ENCODE results near the gene TEAD3.
"Not testable (repeated sequence)": the region's sequence is repeated elsewhere in the genome, so short reads cannot be mapped to it uniquely, and the experiment has no call there.

TEAD3 gene

GRCh38 chr6:35519313-35520015, 22.6 kb upstream of the TEAD3 start:
- H3K9me3 Mint-ChIP-seq = no peaks in the 10 kb centered on the region
- H3K27ac Mint-ChIP-seq = no peak overlapping the region
- H3K36me3 Mint-ChIP-seq (ENCODE audit: low read depth) = no peaks in the 10 kb centered on the region
- no peak overlapping the region for H3K4me3 Mint-ChIP-seq
- peaks cover 12% of the 10 kb centered on the region for H3K4me1 Mint-ChIP-seq (ENCODE audit: low read depth)
- peaks cover 6% of the 10 kb centered on the region for H3K27me3 Mint-ChIP-seq (ENCODE audit: low read depth)

- H3K27ac Mint-ChIP-seq = no peak overlapping the region
- H3K4me3 Mint-ChIP-seq = no peak overlapping the region
- no peaks in the 10 kb centered on the region for H3K9me3 Mint-ChIP-seq
- no peaks in the 10 kb centered on the region for H3K36me3 Mint-ChIP-seq (ENCODE audit: low read depth)
- peaks cover 11% of the 10 kb centered on the region for H3K27me3 Mint-ChIP-seq (ENCODE audit: low read depth)
- peaks cover 9% of the 10 kb centered on the region for H3K4me1 Mint-ChIP-seq (ENCODE audit: low read depth)
Observed at GRCh38 chr6:35518566-35519312, 21.9 kb upstream of the TEAD3 start.

- peaks cover 12% of the 10 kb centered on the region for H3K27me3 Mint-ChIP-seq (ENCODE audit: low read depth)
- not testable (repeated sequence) for H3K27ac Mint-ChIP-seq; H3K4me1 Mint-ChIP-seq (ENCODE audit: low read depth); H3K4me3 Mint-ChIP-seq; H3K9me3 Mint-ChIP-seq; H3K36me3 Mint-ChIP-seq (ENCODE audit: low read depth)
Observed at GRCh38 chr6:35517978-35518377, 21.1 kb upstream of the TEAD3 start.

- H3K36me3 Mint-ChIP-seq (ENCODE audit: low read depth) = no peaks in the 10 kb centered on the region
Observed at GRCh38 chr6:35516712-35517111, 19.8 kb upstream of the TEAD3 start.

GRCh38 chr6:35515939-35516338, 19.1 kb upstream of the TEAD3 start:
- H3K4me3 Mint-ChIP-seq; H3K4me1 Mint-ChIP-seq (ENCODE audit: low read depth); H3K36me3 Mint-ChIP-seq (ENCODE audit: low read depth); H3K9me3 Mint-ChIP-seq; H3K27ac Mint-ChIP-seq: not testable (repeated sequence)
- peaks cover 21% of the 10 kb centered on the region for H3K27me3 Mint-ChIP-seq (ENCODE audit: low read depth)

More at GRCh38 chr6:35516712-35517111, 19.8 kb upstream of the TEAD3 start:
- no peaks in the 10 kb centered on the region for H3K9me3 Mint-ChIP-seq
- H3K4me1 Mint-ChIP-seq (ENCODE audit: low read depth) = no peaks in the 10 kb centered on the region
- H3K27me3 Mint-ChIP-seq (ENCODE audit: low read depth) = peaks cover 16% of the 10 kb centered on the region
- no peak overlapping the region for H3K27ac Mint-ChIP-seq
- H3K4me3 Mint-ChIP-seq = no peak overlapping the region

- Mint-ChIP-seq H3K27me3 (ENCODE audit: low read depth) (peaks cover 34% of the 10 kb centered on the region), H3K9me3 (no peaks in the 10 kb centered on the region), H3K27ac (no peak overlapping the region)
Observed at GRCh38 chr6:35514587-35514986, 17.7 kb upstream of the TEAD3 start.

GRCh38 chr6:35512740-35513139, 15.9 kb upstream of the TEAD3 start, which contains the start of gene TULP1:
Gene TULP1 (minus strand): TSS chr6:35512896. CDS start chr6:35512858, 38 bp downstream.
- Mint-ChIP-seq H3K27me3 (ENCODE audit: low read depth) (peaks cover 45% of the 10 kb centered on the region), H3K4me3 (no peak within 1 kb of the TSS), H3K27ac (no peak within 1 kb of the TSS), H3K9me3 (no peaks in the 10 kb centered on the region), H3K4me1 (ENCODE audit: low read depth) (no peaks in the 10 kb centered on the region), H3K36me3 (ENCODE audit: low read depth) (no peaks in the 10 kb centered on the region)

More at GRCh38 chr6:35514587-35514986, 17.7 kb upstream of the TEAD3 start:
- no peaks in the 10 kb centered on the region for H3K4me1 Mint-ChIP-seq (ENCODE audit: low read depth)
- H3K36me3 Mint-ChIP-seq (ENCODE audit: low read depth) = no peaks in the 10 kb centered on the region
- H3K4me3 Mint-ChIP-seq = no peak overlapping the region

- no peaks in the 10 kb centered on the region for H3K9me3 Mint-ChIP-seq
- H3K4me3 Mint-ChIP-seq = no peak overlapping the region
- H3K4me1 Mint-ChIP-seq (ENCODE audit: low read depth) = no peaks in the 10 kb centered on the region
- H3K36me3 Mint-ChIP-seq (ENCODE audit: low read depth) = no peaks in the 10 kb centered on the region
- H3K27me3 Mint-ChIP-seq (ENCODE audit: low read depth) = peaks cover 50% of the 10 kb centered on the region
- H3K27ac Mint-ChIP-seq = no peak overlapping the region
Observed at GRCh38 chr6:35512006-35512405, 15.1 kb upstream of the TEAD3 start.

- Mint-ChIP-seq H3K36me3 (ENCODE audit: low read depth) (no peaks in the 10 kb centered on the region), H3K27ac (no peak overlapping the region), H3K4me3 (no peak overlapping the region), H3K27me3 (ENCODE audit: low read depth) (peaks cover 53% of the 10 kb centered on the region), H3K9me3 (no peaks in the 10 kb centered on the region), H3K4me1 (ENCODE audit: low read depth) (no peaks in the 10 kb centered on the region)
Observed at GRCh38 chr6:35511562-35511941, 14.7 kb upstream of the TEAD3 start.

- H3K27me3 Mint-ChIP-seq (ENCODE audit: low read depth) = peaks cover 55% of the 10 kb centered on the region
Observed at GRCh38 chr6:35510916-35511561, 14.2 kb upstream of the TEAD3 start.

GRCh38 chr6:35508542-35508941, 11.7 kb upstream of the TEAD3 start:
- peaks cover 52% of the 10 kb centered on the region for H3K27me3 Mint-ChIP-seq (ENCODE audit: low read depth)
- H3K36me3 Mint-ChIP-seq (ENCODE audit: low read depth) = no peaks in the 10 kb centered on the region
- H3K27ac Mint-ChIP-seq = no peak overlapping the region
- H3K4me1 Mint-ChIP-seq (ENCODE audit: low read depth) = no peaks in the 10 kb centered on the region
- H3K4me3 Mint-ChIP-seq = no peak overlapping the region
- H3K9me3 Mint-ChIP-seq = no peaks in the 10 kb centered on the region

More at GRCh38 chr6:35510916-35511561, 14.2 kb upstream of the TEAD3 start:
- Mint-ChIP-seq H3K9me3 (no peaks in the 10 kb centered on the region), H3K4me3 (no peak overlapping the region), H3K4me1 (ENCODE audit: low read depth) (no peaks in the 10 kb centered on the region), H3K36me3 (ENCODE audit: low read depth) (no peaks in the 10 kb centered on the region), H3K27ac (no peak overlapping the region)

- H3K4me1 Mint-ChIP-seq (ENCODE audit: low read depth) = no peaks in the 10 kb centered on the region
- H3K36me3 Mint-ChIP-seq (ENCODE audit: low read depth) = no peaks in the 10 kb centered on the region
- H3K4me3 Mint-ChIP-seq = no peak overlapping the region
- H3K27me3 Mint-ChIP-seq (ENCODE audit: low read depth) = peaks cover 51% of the 10 kb centered on the region
- H3K27ac Mint-ChIP-seq = no peak overlapping the region
- H3K9me3 Mint-ChIP-seq = no peaks in the 10 kb centered on the region
Observed at GRCh38 chr6:35508027-35508426, 11.1 kb upstream of the TEAD3 start.

- Mint-ChIP-seq H3K4me1 (ENCODE audit: low read depth) (no peaks in the 10 kb centered on the region), H3K27ac (no peak overlapping the region), H3K9me3 (no peaks in the 10 kb centered on the region), H3K27me3 (ENCODE audit: low read depth) (peaks cover 47% of the 10 kb centered on the region), H3K36me3 (ENCODE audit: low read depth) (no peaks in the 10 kb centered on the region), H3K4me3 (no peak overlapping the region)
Observed at GRCh38 chr6:35507221-35507620, 10.3 kb upstream of the TEAD3 start.

GRCh38 chr6:35506536-35506935, 9.7 kb upstream of the TEAD3 start:
- no peak overlapping the region for H3K4me3 Mint-ChIP-seq
- peaks cover 51% of the 10 kb centered on the region for H3K27me3 Mint-ChIP-seq (ENCODE audit: low read depth)
- no peaks in the 10 kb centered on the region for H3K9me3 Mint-ChIP-seq
- no peaks in the 10 kb centered on the region for H3K4me1 Mint-ChIP-seq (ENCODE audit: low read depth)
- H3K36me3 Mint-ChIP-seq (ENCODE audit: low read depth) = no peaks in the 10 kb centered on the region
- no peak overlapping the region for H3K27ac Mint-ChIP-seq

GRCh38 chr6:35505999-35506412, 9.1 kb upstream of the TEAD3 start:
- Mint-ChIP-seq H3K27me3 (ENCODE audit: low read depth) (peaks cover 49% of the 10 kb centered on the region), H3K9me3 (no peaks in the 10 kb centered on the region)

More at GRCh38 chr6:35505999-35506412, 9.1 kb upstream of the TEAD3 start:
- Mint-ChIP-seq H3K4me3 (no peak overlapping the region), H3K27ac (no peak overlapping the region), H3K4me1 (ENCODE audit: low read depth) (no peaks in the 10 kb centered on the region), H3K36me3 (ENCODE audit: low read depth) (no peaks in the 10 kb centered on the region)

Measured in T-helper 1 cell treated with Interleukin-12 subunit alpha and Interleukin-12 subunit beta and Interleukin-4 antibody, amounts not matched to agents 30 μg/mL and 1 μg/mL, for 36 hours (primary cell).